K562 (cell line): ENCODE data around the gene STMP1. TPM values are rescaled to one million over a fixed set of nuclear protein-coding genes. Genes with fewer than 3 reads are reported as not detected.

Experiments used
- BCLAF1 ChIP-seq, 2 experiments: fragments of 450-650 bp in 1 of 2; IDR thresholded peaks; 2 replicates each; pipeline ENCODE4 v1.6.1; 2011 to 2017; ENCODE audit warnings: low read depth in 2 of 2, antibody characterized with exemption in 1 of 2, borderline replicate concordance in 1 of 2, low read length in 1 of 2, mild to moderate bottlenecking in 1 of 2, mixed read lengths in 1 of 2; ENCODE audit not compliant: control insufficient read depth in 1 of 2
- DIDO1 ChIP-seq: fragments of 450-650 bp; IDR thresholded peaks from 2 replicates; pipeline ENCODE4 v1.6.1; 2016; ENCODE audit warnings: low read depth, missing biosample characterization, missing genetic modification characterization
- FOXA3 ChIP-seq, 2 experiments: fragments of 450-650 bp in 1 of 2; sonication (generic) in 1 of 2; formaldehyde crosslinking; IDR thresholded peaks in 1 of 2; conservative IDR thresholded peaks in 1 of 2; 2 replicates each; pipeline versions ENCODE4 v1.4.0 to v1.8.0; 2020 to 2022; ENCODE audit warnings: mild to moderate bottlenecking in 2 of 2, missing genetic modification reagents in 1 of 2
- GABPA ChIP-seq: fragments of 200-800 bp; sonication (Bioruptor generic); conservative IDR thresholded peaks from 2 replicates; pipeline ENCODE4 v1.6.1; 2016; ENCODE audit warnings: low read depth, missing genetic modification characterization, missing compliant biosample characterization
- HDAC6 ChIP-seq: IDR thresholded peaks from 2 replicates; pipeline ENCODE4 v1.6.1; 2012; ENCODE audit warnings: low read depth, mild to moderate bottlenecking, control low read depth, inconsistent platforms, low read length, moderate library complexity
- MAFF ChIP-seq: IDR thresholded peaks from 2 replicates; pipeline ENCODE4 v1.6.1; 2012; ENCODE audit warnings: low read length, improper control_type of control experiment
- MAZ ChIP-seq, 2 experiments: fragments of 450-650 bp in 1 of 2; sonication (generic) in 1 of 2; formaldehyde crosslinking; IDR thresholded peaks in 1 of 2; conservative IDR thresholded peaks in 1 of 2; 2 replicates each; pipeline versions ENCODE4 v1.4.0 to v1.5.0; 2020; ENCODE audit warnings: mild to moderate bottlenecking in 1 of 2, missing genetic modification reagents in 1 of 2
- NONO ChIP-seq, 2 experiments: fragments of 200-400 bp in 1 of 2; fragments of 450-650 bp in 1 of 2; formaldehyde crosslinking in 1 of 2; IDR thresholded peaks; 2 replicates each; pipeline ENCODE4 v1.6.1; 2017; ENCODE audit warnings: low read depth in 2 of 2, mild to moderate bottlenecking in 2 of 2, moderate library complexity in 2 of 2, low read length in 1 of 2
- NR3C1 ChIP-seq: sonication (generic); formaldehyde crosslinking; IDR thresholded peaks from 2 replicates; pipeline ENCODE4 v1.8.1; 2022; ENCODE audit warnings: missing genetic modification reagents
- SMC3 ChIP-seq: conservative IDR thresholded peaks from 2 replicates; pipeline ENCODE4 v1.6.1; 2011; ENCODE audit warnings: low read depth, low read length, improper control_type of control experiment; ENCODE audit not compliant: insufficient read depth
- SP1 ChIP-seq: sonication (generic); formaldehyde crosslinking; IDR thresholded peaks from 2 replicates; pipeline ENCODE4 v1.8.1; 2022; ENCODE audit warnings: mild to moderate bottlenecking, missing genetic modification reagents
- SUPT5H ChIP-seq: fragments of 450-650 bp; IDR thresholded peaks from 2 replicates; pipeline ENCODE4 v1.6.1; 2016
- TAL1 ChIP-seq: fragments of 450-650 bp; IDR thresholded peaks from 2 replicates; pipeline ENCODE4 v1.6.1; 2016; ENCODE audit warnings: mild to moderate bottlenecking
- TARDBP ChIP-seq: fragments of 450-650 bp; IDR thresholded peaks from 2 replicates; pipeline ENCODE4 v1.6.1; 2016
- ZEB2 ChIP-seq: fragments of 450-650 bp; IDR thresholded peaks from 2 replicates; pipeline ENCODE4 v1.6.1; 2016
- ZFP91 ChIP-seq: sonication (generic); formaldehyde crosslinking; IDR thresholded peaks from 2 replicates; pipeline ENCODE4 v1.8.0; 2022; ENCODE audit warnings: mild to moderate bottlenecking, missing genetic modification reagents
- ZNF134 ChIP-seq: fragments of 250-450 bp; sonication (Bioruptor Pico); conservative IDR thresholded peaks from 2 replicates; pipeline ENCODE4 v1.4.0; 2020
- polyA plus RNA-seq, 8 experiments: library from polyadenylated mRNA; depleted of rRNA in 4 of 8; stranded (reverse) in 5 of 8; unstranded in 3 of 8; fragments of >200 nt; fragmentation: Nextera tagmentation in 2 of 8; fragmentation: Illumina TruSeq in 1 of 8; extraction: Ambion mirVana in 2 of 8; extraction: Trizol in 1 of 8; gene quantifications; 2 replicates each; pipeline versions ENCODE4 v1.2.1 to v1.2.3, GENCODE V29; 2011 to 2014; ENCODE audit warnings: inconsistent platforms in 1 of 8, missing spikeins in 1 of 8
- total RNA-seq, 7 experiments: library from RNA; depleted of rRNA in 6 of 7; stranded (reverse); fragments of >200 nt in 6 of 7; fragmentation: Illumina TruSeq in 2 of 7; extraction: Trizol in 2 of 7; gene quantifications; 2 replicates each; pipeline versions ENCODE4 v1.2.1 to v1.2.3, GENCODE V29; 2011 to 2021; ENCODE audit warnings: low replicate concordance in 1 of 7
- TF ChIP-seq, protein P1 (sequence below): fragments of 250-450 bp; sonication (Bioruptor Pico); IDR thresholded peaks from 2 replicates; pipeline ENCODE4 v1.8.0; 2021; ENCODE audit warnings: borderline replicate concordance, mild to moderate bottlenecking, moderate library complexity; ENCODE audit not compliant: poor library complexity, severe bottlenecking
- TF ChIP-seq, protein P2 (sequence below): fragments of 450-650 bp; formaldehyde crosslinking; IDR thresholded peaks from 2 replicates; pipeline ENCODE4 v1.4.0; 2020; ENCODE audit warnings: mild to moderate bottlenecking, moderate library complexity
- TF ChIP-seq, protein P3 (sequence below): sonication (generic); formaldehyde crosslinking; IDR thresholded peaks from 2 replicates; pipeline ENCODE4 v1.9.0; 2022; ENCODE audit warnings: mild to moderate bottlenecking, missing genetic modification reagents

The STMP1 gene
- total and polyA plus RNA-seq, 9 of the 15 experiments (the other 6 are each of a cell fraction or from before 2014, with no cell fraction given), result 10.6 to 249 (median 56.8) TPM

DNA sequence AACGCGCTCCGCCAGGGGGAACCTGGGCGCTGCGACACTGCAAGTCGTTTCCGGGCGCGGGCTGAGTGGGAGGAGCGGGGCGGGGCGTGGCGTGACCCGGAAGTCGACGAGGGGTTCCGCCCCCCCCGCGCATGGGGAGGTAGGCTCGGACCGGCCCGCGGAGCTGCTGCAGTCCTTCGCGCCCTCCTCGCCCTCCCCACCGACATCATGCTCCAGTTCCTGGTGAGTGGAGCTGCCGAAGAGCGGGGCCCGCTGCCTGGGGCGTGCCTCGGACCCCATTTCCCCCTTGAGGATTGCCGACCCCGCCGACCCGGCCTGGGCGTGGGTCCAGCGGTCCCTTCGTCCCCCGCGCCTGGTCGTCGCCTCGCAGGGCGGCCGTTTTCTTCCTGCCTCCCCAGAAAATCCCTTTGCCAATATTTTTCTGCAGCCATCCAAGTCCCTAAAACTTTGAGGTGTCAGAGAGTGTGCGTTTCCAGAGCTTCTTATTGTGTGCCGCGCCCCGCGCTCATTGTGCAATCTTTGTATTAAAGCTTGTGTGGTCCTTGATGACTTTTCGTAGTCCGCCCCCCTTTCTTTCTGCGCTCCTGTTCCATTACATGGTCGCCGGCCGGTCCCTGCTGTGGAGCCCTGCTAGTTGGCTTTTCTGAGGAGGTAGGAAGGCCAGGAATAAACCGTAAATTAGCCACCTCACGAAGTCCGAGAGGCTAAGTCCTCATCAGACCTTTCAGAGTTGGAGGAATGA, at the start of gene STMP1 (continued):
- peak in 1 of 2 experiments; percentile 95; a peak in 2 of 4 replicates for TF ChIP-seq BCLAF1 (IDR thresholded peaks at IDR 0.05; ENCODE audit: borderline replicate concordance in 1 of 2, control insufficient read depth in 1 of 2, low read depth in 2 of 2, low read length in 1 of 2)
- TF ChIP-seq NONO (IDR thresholded peaks at IDR 0.05; ENCODE audit: low read depth in 2 of 2, low read length in 1 of 2), result peak; percentile 84 to 91
- TF ChIP-seq GABPA, result peak; percentile 99
- TF ChIP-seq, protein P1, sequence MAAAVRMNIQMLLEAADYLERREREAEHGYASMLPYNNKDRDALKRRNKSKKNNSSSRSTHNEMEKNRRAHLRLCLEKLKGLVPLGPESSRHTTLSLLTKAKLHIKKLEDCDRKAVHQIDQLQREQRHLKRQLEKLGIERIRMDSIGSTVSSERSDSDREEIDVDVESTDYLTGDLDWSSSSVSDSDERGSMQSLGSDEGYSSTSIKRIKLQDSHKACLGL, result peak; percentile 53
- TF ChIP-seq MAZ (CRISPR knock-in tag; conservative IDR thresholded peaks at IDR 0.05 in 1 of 2, IDR thresholded peaks at IDR 0.05 in 1 of 2), result peak; percentile 99
- peak; percentile 100 for TF ChIP-seq SP1
- 0 out of 2 replicates have a peak, but pooled peaks have one; percentile 34 for TF ChIP-seq SMC3
- TF ChIP-seq, protein P2, sequence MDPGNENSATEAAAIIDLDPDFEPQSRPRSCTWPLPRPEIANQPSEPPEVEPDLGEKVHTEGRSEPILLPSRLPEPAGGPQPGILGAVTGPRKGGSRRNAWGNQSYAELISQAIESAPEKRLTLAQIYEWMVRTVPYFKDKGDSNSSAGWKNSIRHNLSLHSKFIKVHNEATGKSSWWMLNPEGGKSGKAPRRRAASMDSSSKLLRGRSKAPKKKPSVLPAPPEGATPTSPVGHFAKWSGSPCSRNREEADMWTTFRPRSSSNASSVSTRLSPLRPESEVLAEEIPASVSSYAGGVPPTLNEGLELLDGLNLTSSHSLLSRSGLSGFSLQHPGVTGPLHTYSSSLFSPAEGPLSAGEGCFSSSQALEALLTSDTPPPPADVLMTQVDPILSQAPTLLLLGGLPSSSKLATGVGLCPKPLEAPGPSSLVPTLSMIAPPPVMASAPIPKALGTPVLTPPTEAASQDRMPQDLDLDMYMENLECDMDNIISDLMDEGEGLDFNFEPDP, result peak; percentile 6; the same call in 1 of the 2 replicates
- peak; percentile 76; the same call in 1 of the 2 replicates for TF ChIP-seq ZFP91
- TF ChIP-seq FOXA3 (CRISPR knock-in tag; conservative IDR thresholded peaks at IDR 0.05 in 1 of 2, IDR thresholded peaks at IDR 0.05 in 1 of 2), result 0 out of 4 replicates have a peak, but pooled peaks of 1 of the 2 experiments have one; percentile 43
- peak; percentile 91; the same call in 1 of the 2 replicates for TF ChIP-seq NR3C1 (CRISPR knock-in tag)
- TF ChIP-seq MAFF, result no peak
- TF ChIP-seq HDAC6, result 0 out of 2 replicates have a peak, but pooled peaks have one; percentile 17
- TF ChIP-seq TARDBP, result peak; percentile 45; the same call in 1 of the 2 replicates
- TF ChIP-seq, protein P3, sequence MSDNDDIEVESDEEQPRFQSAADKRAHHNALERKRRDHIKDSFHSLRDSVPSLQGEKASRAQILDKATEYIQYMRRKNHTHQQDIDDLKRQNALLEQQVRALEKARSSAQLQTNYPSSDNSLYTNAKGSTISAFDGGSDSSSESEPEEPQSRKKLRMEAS (CRISPR knock-in tag), result peak; percentile 85
- TF ChIP-seq DIDO1, result peak; percentile 71; the same call in 1 of the 2 replicates
- TF ChIP-seq ZEB2, result 0 out of 2 replicates have a peak, but pooled peaks have one; percentile 38
- peak; percentile 99 for TF ChIP-seq SUPT5H
- TF ChIP-seq TAL1, result no peak
- no peak for TF ChIP-seq ZNF134
